GM21825 (cell line): ENCODE results near the gene GPD1.
A peak's percentile ranks its signal among the peaks of the same experiment; 100 is the strongest.
"Not testable (repeated sequence)": the region's sequence is repeated elsewhere in the genome, so short reads cannot be mapped to it uniquely, and the experiment has no call there.

Experiments used
- ATAC-seq: cut with Tn5 transposase; IDR thresholded peaks from one replicate; pipeline ENCODE4 v1.9.1; 2021; ENCODE audit warnings: mild to moderate bottlenecking, moderate library complexity; ENCODE audit not compliant: unreplicated experiment

GPD1 gene

DNA sequence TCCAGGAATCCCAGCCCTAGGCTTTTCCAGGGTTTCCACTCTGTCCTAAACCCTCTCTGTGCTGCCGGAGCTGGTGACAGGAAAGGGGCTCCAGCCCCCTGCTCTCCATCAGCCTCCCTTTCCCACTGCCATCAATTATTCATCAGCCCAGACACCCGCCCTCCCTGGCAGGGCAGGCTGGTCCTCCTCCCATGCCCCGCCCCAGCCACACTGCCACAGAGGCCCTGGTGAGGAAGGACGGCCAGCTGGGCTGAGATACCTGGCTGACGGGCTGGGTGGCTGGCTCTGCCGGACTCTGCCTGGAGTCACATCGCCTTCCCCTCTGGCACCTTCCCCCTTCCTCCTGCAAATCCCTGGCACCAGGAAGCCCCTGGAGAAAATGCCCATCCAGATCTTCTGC, 30.6 kb upstream of the GPD1 start:
- no peak for ATAC-seq

DNA sequence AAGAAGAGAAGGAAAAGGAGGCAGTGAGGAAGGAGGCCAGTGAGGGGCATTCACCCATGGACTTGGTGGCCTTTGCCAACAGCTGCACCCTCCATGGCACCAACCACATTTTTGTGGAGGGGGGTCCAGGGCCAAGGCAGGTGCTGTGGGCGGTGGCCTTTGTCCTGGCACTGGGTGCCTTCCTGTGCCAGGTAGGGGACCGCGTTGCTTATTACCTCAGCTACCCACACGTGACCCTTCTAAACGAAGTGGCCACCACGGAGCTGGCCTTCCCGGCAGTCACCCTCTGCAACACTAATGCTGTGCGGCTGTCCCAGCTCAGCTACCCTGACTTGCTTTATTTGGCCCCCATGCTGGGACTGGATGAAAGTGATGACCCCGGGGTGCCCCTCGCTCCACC, 30.1 kb upstream of the GPD1 start:
- ATAC-seq: no peak

DNA sequence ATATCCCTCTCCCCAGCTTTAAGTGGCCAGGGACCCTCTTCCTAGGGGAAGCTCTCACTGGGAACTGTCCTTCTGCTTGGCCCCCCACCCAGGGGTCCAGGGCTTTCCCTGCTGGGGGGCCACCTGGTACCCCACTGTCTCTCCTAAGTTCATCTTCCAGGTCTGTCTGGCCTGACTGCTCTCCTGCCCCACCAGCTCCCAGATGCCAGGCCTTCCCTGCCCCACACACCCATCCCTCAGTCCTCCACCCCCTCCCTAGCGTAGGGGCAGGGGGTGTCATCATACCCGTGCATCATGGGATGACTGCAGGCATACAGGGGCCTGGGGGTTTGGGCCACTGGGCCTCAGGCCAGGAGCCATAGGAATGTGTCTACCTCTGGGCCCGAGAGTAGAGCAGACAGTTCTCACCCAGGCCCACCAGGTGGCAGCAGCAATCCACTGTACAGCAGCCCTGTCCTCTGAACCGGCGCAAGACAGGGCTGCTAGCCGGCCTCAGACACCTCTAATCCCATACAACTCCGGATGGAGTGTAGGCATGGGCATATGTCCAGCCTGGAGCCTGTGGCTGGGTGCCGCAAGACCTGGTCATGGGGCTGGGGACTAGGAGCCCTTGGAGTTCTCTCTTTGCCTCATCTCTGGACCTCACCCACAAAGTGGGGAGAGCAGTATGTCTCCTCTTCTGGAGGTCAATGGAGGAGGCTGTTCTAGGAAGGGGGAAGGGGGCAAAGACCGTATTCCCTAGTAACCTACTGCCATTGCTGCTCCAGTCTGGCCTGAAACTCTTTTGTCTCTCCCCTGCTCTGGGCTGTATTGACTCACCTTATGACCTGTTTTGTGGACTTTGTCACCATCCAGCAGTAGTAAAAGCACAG, 28.6 kb upstream of the GPD1 start:
- no peak for ATAC-seq

DNA sequence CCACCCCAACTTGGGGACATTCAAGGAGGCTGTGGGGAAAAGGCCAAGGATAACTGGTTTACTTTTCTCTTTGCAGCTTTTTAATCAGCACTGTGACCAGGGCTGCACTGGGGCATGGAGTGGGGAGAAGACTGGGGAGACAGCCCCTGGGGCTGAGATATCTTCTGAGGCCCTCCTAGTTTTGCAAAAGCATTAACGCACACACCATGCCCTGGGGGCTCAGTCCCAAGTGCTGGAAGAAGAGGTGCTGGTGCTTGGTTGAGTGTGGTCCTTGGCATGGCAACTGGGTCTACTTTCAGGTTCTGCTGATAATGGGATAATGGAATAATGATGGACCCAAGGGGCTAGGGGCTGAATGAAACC, 28.0 kb upstream of the GPD1 start:
- ATAC-seq: no peak

DNA sequence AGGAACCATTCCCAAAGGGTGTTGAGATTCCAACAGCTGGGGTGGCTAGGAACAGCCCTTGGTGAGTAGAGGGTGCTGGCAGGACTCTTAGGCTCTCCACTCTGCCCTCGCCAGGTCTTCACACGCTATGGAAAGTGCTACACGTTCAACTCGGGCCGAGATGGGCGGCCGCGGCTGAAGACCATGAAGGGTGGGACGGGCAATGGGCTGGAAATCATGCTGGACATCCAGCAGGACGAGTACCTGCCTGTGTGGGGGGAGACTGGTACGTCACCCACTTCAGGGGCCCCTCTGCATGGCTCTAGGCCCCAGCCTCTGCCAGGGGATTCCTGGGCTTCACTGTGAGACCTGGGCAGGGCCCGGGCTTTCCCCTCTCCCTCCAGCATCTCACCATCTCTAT, 26.7 kb upstream of the GPD1 start:
- no peak for ATAC-seq

DNA sequence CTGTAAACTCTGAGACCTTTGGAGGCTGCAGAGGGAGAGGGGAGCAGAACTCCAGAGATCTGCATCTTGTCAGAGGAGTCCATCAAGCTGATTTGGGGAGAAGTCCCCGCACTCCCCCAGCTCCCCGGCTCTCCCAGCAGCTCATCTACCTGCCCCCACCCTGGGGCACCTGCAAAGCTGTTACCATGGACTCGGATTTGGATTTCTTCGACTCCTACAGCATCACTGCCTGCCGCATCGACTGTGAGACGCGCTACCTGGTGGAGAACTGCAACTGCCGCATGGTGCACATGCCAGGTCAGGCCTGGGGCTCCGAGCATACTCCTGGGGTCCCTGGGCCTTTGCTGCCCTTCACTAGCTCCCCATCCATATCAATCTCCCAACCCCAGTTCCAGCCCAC, 25.5 kb upstream of the GPD1 start:
- no peak for ATAC-seq

DNA sequence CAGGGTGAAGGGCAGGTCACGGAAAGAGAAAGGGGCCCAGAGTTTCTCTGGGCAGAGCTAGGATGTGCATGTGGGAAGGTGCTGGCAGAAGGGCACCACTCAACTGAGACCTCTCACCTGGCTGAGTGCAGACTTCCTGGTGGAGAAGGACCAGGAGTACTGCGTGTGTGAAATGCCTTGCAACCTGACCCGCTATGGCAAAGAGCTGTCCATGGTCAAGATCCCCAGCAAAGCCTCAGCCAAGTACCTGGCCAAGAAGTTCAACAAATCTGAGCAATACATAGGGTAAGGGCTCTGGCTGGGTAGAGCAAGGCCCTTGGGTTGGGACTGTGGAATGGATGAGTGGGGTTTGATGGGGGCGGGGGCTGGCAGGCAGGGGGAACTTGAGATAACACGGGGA, 24.0 kb upstream of the GPD1 start:
- ATAC-seq: no peak

DNA sequence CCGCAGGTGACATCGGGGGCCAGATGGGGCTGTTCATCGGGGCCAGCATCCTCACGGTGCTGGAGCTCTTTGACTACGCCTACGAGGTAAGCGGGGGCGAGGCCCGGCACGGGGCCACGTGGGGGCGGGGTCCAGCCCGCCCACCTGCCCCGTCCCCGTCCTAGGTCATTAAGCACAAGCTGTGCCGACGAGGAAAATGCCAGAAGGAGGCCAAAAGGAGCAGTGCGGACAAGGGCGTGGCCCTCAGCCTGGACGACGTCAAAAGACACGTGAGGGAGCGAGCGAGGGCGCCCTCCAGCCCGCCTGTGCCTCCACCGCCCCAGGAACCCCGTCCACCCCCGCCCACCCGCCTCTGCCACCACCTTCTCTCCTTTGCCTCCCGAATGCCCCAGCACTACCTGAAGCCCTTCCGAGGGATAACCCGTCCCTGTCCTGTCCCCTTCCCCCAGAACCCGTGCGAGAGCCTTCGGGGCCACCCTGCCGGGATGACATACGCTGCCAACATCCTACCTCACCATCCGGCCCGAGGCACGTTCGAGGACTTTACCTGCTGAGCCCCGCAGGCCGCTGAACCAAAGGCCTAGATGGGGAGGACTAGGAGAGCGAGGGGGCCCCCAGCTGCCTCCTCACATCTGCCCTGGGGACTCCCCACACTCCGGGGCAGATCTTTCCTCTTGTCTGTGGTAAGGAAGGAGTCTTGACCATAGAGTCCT, 22.6 kb upstream of the GPD1 start:
- no peak for ATAC-seq

DNA sequence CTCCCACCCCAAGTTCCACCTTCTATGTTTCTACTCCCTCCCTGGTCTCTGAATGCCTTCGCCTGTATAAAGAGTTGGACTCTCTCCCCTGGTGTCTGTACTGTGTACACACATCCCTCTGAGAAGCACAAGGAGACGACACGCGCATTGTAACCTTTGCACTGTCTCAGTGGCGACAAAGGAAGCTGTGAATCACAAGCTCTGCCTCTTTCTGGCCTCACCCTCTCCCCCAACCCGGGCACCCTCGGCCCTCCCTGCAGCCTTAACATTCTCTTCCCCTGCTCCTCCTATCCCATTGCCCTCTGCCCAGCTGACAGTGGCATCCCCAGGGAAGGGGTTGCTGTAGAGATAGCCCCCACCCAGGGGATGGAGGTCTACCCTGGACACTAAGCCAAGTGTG, 21.2 kb upstream of the GPD1 start:
- ATAC-seq: no peak

DNA sequence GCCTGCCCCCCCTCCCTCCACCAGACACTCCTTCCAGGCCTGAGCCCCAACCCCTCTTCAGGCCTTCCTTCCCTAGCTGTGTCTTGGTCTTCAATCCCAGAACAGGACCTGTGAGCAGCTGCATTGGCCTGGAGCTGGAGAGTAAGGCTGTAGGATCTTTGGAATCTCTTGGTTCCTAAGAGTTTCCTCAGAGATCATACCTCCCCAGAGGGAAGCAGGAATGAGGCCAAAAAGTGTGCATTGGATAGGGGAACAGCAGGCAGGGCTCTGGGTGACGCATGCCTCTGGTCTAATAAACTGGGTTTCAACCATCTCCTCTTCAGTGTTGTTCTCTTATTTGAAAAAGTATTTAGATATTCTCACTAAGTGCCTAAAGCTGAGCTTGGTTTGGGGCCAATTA, 20.5 kb upstream of the GPD1 start:
- ATAC-seq: no peak

DNA sequence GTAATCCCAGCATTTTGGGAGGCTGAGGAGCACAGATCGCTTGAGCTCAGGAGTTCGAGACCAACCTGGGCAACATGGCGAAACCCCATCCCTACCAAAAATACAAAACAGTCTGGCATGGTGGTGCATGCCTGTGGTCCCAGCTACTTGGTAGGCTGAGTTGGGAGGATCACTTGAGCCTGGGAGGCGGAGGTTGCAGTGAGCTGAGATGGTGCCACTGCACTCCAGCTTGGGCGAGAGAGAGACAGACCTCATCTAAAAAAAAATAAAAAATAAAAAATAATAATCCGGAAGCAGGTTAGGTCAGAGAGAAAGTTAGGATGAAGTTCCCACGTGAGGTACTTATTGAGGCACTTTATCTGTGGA, 19.4 kb upstream of the GPD1 start:
- ATAC-seq: not testable (repeated sequence)

DNA sequence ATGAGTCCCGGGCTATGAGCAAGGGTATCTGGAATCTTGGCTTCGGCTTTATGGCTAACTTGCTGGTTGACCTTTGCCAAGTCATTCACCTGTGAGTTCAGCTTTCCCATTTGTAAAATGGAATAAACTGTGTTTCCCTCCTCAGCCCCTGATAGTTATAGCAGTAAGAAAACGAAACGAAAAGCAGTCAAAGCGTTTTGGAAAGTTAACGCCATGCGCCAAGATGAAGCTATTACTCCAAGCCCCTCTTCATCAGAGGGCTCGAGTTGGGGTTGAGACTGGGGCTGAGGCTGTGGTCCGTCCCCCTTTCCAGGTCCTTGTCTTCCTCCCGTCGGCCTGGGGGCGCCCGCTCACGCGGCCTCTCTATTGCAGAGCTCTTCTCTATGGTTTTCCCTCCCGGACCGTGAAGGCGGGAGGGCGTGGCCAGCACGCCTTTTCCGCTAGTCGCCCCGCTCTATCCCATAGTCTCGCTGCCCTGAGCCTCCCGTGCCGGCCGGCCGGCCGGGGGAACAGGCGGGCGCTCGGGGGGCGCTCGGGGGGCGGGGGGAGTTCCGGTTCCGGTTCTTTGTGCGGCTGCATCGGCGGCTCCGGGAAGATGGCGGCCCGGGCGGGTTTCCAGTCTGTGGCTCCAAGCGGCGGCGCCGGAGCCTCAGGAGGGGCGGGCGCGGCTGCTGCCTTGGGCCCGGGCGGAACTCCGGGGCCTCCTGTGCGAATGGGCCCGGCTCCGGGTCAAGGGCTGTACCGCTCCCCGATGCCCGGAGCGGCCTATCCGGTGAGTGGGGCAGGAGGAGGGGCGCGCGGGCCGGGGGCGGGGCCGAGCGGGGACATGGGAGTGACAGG, 18.8 kb upstream of the GPD1 start, which contains the start of gene SMARCD1:
Gene SMARCD1 (plus strand): TSS at position 568 of the 840 bp plus-strand sequence. CDS start 28 bp downstream, at position 596.
- ATAC-seq: peak; percentile 82

DNA sequence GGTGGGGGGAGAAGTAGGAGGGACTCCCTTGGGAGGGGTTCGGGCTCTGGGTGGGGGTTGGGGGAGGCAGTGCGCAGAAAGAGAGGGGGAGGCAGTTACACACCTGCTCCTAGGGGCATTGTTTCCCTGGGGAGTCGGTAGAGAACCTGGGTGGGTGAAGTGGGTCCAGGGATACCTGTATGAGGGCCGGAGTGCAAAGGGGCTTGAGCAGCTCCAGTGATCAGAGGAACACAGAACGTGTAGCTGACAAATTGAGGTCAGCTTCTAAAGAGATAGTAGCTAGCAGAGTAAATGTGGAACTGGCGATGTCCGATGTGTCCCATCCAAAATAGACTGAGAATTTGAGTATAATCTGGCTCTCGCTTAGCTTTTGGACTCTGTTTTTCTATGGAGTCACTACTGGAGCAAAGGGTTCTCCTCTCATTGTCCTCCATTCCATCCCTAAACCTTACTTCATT, 18.2 kb upstream of the GPD1 start:
- ATAC-seq: no peak

DNA sequence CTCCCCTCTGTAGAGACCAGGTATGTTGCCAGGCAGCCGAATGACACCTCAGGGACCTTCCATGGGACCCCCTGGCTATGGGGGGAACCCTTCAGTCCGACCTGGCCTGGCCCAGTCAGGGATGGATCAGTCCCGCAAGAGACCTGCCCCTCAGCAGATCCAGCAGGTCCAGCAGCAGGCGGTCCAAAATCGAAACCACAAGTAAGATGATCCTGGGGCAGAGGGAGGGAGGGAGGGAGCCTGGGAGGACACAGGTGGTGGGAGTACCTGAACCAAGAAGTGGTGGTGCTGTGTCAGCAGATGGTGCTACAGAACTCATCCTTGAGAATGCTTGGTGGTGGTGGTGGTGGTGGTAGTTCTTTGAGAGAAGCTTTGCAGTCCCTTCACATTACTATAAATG, 17.7 kb upstream of the GPD1 start:
- ATAC-seq: no peak

DNA sequence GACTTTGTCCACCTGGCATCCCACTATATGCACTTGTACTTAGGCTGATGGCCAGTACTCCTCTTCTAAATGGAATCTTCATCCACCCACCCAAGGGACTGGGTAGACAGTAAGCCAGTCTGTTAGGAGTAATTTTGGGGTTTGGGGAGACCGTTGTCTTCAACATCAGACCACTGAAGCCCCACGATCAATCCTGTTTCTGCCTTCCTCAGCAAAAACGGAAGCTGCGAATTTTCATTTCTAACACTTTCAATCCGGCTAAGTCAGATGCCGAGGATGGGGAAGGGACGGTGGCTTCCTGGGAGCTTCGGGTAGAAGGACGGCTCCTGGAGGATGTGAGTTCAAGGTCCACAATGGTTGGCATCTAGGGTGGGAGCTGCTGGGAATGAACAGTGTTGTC, 16.7 kb upstream of the GPD1 start:
- ATAC-seq: no peak

DNA sequence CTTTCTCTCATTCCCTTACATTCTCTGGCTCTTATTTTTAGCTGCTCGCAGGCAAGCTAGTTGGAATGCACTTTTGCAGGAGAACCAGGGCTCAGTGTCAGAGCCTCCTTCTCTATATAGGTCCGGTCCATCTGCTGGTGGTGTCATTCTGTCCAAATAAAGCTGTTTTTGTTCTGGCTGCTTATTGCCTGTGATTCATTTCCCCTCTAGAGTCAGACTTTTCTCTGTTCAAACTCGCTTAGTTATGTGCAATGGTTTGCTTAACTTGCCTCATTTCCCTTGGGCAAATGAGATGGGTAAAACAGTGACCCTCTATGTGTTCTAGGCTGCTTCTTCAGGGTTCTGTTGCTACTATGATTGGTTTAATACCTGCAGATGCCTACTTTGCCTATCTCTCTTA, 15.8 kb upstream of the GPD1 start:
- no peak for ATAC-seq

DNA sequence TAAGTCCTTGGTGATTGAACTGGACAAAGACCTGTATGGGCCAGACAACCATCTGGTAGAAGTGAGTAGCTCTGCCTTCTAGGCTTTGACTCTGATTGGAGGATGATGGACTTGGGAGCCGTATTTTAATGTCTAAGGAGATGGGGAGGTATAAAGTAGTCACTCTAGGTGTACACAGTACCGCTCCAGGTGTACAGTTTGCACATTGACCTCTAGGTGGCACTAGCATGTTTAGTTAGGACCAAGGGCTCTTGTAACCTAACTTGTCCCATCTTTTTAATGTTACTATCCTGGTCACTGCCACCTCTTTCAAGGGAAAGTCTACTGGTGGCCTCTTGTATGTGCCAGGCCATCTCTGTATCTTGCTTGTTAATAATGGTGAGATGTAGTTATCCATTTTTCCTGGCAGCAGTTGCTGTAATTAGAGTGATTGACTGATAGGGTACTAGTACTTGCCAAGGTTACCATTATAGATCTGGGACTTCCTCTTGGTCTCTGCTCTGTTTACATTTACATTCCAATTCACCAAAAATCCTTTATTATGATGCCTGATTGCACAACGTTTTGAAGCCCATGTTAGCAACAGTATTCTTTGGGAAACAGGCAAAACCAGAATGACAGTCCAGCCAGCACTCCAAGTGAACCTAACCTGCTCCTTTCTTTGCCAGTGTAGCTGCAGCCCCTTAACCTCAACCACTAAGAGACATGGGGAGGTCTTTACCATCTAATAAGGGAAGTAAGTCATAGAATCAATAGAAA, 15.1 kb upstream of the GPD1 start:
- ATAC-seq: no peak

DNA sequence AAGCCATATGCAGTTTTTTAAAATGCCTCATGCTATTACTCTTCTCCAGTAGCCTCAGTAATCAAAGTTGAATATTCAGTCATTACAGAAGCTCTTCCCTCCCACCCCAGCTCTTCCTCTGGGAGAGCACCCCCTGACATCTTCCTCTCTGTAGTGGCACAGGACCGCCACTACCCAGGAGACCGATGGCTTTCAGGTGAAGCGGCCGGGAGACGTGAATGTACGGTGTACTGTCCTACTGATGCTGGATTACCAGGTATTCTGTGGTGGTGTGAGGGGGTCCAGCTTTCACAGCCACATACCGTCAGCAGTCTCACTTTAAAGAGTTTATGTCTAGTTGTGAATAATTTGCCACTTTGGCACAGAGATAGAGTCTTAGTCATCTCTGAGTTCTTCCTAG, 14.1 kb upstream of the GPD1 start:
- no peak for ATAC-seq

DNA sequence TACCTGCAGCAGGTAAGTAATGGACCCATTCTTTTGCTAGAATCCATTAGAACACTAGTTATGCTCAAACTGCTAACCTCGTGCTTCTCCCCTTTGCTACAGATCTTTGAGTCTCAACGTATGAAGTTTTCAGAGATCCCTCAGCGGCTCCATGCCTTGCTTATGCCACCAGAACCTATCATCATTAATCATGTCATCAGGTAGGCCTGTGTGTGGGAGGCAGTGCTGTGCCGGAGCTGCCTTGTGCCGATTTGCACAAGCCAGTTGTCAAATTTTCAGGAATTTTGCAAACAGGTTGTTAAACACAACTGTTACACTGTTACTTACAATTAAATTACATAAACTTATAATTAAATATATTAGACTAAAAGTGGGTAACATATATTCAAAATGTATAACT, 13.4 kb upstream of the GPD1 start:
- ATAC-seq: no peak

DNA sequence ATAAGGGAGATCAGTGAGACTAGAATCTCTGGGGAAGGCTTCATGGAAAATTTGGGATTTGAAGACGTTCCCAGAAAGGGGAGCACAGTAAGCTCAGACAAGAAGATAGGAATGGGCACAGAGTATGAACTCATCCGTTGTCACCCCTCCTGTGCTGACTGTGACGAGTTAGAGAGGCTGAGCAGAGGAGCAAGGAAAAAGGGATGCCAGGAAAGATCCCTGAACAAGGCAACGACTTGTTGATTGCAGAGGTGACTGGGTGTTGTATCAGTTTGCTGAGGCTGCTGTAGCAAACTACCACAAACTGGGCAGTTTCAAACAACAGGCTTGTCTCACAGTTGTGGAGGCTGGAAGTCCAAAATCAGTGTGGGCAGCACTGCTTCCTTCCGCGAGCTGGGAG, 5.9 kb upstream of the GPD1 start:
- ATAC-seq: no peak
